AG09309 (cell line): ENCODE data around the gene SAMD11.

Experiments used
- DNase-seq: peaks from one replicate; pipeline ENCODE4 v3.0.0-alpha.2; 2010; ENCODE audit warnings: low read depth
- H3K4me3 ChIP-seq: 2 replicates; pipeline ENCODE4 v1.5.1; 2011; ENCODE audit warnings: mild to moderate bottlenecking, low read depth, low read length, moderate library complexity; ENCODE audit not compliant: control insufficient read depth
- TF ChIP-seq, protein P1 (sequence below): IDR thresholded peaks from 2 replicates; pipeline ENCODE4 v1.5.1; 2011; ENCODE audit warnings: mild to moderate bottlenecking, low read depth, low read length, inconsistent platforms; ENCODE audit not compliant: insufficient read depth, control insufficient read depth; ENCODE audit errors: missing control alignments

Gene SAMD11

DNA sequence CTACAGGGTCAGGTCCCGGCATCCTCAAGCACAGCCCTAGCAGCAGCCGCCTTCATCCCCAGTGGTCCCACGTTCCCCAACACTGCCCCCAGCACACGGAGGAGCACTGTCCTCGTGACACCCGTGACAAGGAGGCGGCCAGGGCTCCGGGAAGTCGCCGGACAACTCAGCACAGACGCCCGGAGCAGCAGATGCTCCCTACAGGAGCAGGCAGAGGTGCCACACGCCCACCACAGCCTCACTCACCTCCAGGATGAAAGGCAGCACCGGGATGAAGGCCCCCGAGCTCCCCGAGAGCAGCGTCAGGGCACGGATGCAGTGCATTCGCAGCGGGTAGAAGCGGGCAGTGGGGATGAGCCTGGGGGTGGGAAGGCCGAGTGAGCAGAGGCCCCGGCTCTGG is 27.2 kb downstream of the SAMD11 start:
- TF ChIP-seq, protein P1, sequence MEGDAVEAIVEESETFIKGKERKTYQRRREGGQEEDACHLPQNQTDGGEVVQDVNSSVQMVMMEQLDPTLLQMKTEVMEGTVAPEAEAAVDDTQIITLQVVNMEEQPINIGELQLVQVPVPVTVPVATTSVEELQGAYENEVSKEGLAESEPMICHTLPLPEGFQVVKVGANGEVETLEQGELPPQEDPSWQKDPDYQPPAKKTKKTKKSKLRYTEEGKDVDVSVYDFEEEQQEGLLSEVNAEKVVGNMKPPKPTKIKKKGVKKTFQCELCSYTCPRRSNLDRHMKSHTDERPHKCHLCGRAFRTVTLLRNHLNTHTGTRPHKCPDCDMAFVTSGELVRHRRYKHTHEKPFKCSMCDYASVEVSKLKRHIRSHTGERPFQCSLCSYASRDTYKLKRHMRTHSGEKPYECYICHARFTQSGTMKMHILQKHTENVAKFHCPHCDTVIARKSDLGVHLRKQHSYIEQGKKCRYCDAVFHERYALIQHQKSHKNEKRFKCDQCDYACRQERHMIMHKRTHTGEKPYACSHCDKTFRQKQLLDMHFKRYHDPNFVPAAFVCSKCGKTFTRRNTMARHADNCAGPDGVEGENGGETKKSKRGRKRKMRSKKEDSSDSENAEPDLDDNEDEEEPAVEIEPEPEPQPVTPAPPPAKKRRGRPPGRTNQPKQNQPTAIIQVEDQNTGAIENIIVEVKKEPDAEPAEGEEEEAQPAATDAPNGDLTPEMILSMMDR = no peak
- no peak overlapping the region for H3K4me3 ChIP-seq
- no peak for DNase-seq

DNA sequence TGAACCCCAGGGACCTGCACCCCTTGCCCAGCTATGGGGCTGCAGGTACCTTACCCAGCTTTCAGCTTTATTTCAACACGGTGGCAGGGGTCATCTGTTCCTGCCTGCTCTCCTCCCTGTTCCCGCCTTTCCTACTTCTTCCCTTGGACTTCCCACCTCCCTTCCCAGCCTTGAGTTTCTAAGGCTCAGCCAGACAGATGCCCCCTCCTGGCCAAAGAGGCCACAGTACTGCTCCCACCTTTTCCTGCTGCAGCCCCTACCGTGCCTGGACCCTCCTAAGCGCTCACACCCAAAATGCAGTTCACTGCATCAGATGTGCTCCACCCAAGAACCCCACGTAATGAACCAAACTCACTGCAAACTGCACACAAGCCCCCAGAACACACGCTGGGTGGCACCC is 27.6 kb downstream of the SAMD11 start:
- no peak overlapping the region for H3K4me3 ChIP-seq
- TF ChIP-seq, protein P1 = peak; percentile 51
- DNase-seq = no peak

DNA sequence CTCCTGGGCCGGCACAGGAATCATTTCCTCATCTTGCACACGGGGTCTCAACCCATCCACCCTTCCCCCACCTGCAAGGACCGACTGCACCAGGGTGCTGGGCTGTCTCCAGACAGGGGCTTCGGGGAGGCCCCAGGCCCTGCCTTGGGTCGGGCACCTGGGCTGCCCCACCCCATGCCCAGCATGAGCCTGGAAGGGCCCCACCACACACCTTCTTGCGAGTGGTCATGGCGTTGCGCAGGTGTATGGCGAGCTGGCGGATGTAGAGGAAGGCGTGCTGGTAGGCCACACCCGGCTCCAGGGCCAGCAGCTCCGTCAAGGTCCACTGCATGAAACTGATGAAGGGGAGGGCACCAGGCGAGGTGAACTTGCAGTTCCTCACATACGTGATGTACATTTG is 28.5 kb downstream of the SAMD11 start:
- no peak for DNase-seq
- no peak overlapping the region for H3K4me3 ChIP-seq
- TF ChIP-seq, protein P1 = no peak

DNA sequence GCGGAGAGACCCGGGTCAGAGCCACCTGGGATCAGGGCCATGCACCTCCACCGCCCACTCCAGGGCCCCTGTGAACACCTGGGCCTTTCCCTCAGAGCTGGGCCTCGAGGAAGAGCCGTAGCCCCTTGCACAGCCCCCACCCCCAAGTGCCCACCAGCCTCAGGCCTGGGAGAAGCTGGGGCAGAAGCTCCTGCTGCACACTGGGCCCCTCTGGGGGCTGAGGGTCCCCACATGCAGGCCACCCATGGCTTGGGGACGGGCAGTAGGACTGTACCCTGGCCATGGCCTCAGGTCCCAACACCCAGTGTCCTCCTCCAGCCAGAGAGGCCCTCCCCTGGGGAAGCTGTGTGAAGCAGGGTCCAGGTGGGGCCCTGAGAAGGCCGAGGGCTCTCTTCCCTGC is 28.9 kb downstream of the SAMD11 start:
- DNase-seq = no peak
- H3K4me3 ChIP-seq = no peak overlapping the region
- TF ChIP-seq, protein P1 = no peak

DNA sequence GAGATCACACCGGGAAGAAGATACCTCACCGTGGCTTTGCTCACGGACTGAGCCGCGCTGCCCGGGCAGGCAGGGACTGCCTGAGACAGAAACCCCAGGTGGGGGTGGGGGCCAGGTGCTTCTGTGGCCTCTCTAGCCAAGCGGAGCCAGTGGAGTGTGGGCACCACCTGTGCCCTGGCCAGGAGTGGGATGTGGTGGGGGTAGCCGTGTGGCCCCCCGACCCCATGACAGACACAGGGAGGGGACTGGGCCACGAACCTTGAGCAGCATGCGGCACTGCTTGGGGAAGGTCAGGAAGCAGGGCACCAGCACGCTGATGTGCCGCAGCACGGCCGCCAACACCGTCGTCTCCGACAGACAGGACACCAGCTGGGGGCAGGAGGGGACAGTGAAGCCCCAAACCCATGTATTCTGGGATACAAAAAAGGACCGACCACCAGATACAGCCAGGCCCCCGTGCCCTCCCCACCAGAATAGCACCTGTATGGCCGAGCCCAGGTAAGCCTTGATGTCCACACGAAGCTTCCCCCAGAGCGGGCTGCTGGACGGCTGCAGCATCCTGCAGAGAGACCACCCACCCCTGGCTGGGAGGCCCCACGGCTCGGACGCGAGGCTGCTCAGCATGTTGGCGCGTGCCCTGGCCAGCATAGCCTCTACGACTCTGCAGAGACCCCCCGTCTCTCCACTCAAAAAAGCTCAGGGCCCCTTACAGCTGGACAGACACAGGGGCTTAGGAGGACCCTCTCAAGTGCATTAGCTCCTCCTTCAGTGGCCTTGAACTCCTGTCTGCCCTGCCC is 30.0 kb downstream of the SAMD11 start:
- TF ChIP-seq, protein P1 = no peak
- no peak for DNase-seq
- no peak overlapping the region for H3K4me3 ChIP-seq

DNA sequence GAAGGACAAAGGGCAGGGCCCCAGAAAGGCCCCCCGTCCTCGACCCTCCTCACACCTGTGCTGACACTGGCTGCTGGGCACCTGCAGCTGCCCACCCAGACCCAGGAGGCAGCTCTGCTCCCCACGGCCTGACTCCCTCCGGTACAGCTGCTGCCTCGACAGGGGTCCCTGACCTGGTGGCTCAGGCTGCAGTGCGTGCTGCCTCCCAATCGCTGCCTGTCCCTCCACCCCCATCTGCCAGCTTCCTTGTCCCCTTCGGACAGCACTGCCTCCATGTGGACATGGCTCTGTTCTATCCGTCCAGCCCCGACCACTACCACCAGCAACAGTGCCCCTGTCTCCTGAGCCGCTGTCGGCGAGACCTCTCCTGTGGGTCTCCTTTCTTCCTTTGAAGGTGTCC is 31.2 kb downstream of the SAMD11 start:
- TF ChIP-seq, protein P1 = no peak
- DNase-seq = no peak
- H3K4me3 ChIP-seq = no peak overlapping the region
